GM19397 (cell line): ENCODE results near the gene TRAF3.
"Not testable (repeated sequence)": the region's sequence is repeated elsewhere in the genome, so short reads cannot be mapped to it uniquely, and the experiment has no call there.

Experiments
- ATAC-seq: cut with Tn5 transposase; IDR thresholded peaks from one replicate; pipeline ENCODE4 v1.9.1; 2021; ENCODE audit warnings: mild to moderate bottlenecking, moderate library complexity; ENCODE audit not compliant: unreplicated experiment

The TRAF3 gene

DNA sequence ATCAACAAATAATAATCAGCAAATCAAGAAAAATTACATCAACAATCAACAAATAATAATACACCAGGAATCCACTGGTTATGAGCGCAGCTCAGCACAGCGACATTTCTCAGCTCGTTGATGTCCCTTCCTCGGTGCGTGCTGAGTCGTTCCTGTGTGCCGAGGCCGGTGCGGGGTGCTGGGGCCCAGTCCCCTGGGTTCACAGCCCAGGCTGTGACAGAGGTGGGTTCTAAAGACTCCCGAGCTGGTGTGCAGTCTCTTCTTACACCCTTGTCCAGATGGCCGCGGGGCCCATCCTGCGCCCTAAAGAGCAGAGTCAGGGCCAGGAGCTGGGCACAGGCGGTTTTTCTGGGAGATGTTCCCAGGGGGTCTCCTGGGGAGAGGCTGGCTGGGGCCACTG, 26.9 kb upstream of the TRAF3 start:
- ATAC-seq: no peak

DNA sequence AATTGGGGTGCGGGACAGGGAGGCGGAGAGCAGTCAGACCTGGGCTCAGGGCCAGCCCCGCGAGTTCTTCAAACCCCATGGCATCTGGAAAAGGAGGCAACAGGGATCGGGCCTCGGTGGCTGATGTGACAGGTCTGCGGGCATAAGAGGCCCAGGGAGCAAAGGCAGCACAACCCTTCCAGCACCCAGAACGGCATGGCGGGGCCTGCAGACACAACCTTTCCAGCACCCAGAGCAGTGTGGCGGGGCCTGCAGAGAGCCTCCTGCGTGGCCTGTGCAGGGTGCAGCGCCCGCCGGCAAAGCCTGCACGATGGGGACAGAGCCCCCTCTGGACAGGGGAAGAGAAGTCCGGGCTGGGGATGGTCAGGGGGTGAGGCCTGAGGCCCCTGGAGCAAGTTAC, 26.2 kb upstream of the TRAF3 start:
- ATAC-seq: no peak

DNA sequence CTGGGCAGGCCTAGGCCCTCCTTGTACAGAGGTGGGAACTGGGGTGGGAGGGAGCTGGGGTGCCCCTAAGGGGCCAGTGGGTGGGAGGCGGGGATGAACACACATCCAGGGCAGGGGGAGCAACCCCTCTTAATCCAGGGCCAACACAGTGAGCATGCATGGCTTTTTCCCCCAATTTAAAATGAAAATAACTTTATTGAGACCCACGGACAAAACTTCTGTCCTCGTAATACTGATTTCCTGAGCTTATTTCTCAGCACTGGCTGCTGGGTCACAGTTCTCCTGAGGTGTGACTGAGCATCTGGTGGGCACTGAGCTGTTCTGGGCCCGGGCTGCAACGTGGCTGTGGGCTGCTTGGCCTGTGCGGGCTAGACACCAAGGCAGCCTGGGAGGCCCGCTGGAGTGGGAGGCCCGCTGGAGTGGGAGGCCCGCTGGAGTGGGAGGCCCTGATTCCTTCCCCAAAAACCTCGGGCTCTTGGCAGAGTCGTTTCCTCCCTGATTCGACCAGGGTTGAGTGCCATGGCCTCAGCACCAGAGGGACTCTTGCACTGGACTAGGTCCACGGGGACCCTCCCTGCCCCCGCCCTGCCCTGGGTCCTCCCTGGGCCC, 24.9 kb upstream of the TRAF3 start:
- ATAC-seq: no peak

DNA sequence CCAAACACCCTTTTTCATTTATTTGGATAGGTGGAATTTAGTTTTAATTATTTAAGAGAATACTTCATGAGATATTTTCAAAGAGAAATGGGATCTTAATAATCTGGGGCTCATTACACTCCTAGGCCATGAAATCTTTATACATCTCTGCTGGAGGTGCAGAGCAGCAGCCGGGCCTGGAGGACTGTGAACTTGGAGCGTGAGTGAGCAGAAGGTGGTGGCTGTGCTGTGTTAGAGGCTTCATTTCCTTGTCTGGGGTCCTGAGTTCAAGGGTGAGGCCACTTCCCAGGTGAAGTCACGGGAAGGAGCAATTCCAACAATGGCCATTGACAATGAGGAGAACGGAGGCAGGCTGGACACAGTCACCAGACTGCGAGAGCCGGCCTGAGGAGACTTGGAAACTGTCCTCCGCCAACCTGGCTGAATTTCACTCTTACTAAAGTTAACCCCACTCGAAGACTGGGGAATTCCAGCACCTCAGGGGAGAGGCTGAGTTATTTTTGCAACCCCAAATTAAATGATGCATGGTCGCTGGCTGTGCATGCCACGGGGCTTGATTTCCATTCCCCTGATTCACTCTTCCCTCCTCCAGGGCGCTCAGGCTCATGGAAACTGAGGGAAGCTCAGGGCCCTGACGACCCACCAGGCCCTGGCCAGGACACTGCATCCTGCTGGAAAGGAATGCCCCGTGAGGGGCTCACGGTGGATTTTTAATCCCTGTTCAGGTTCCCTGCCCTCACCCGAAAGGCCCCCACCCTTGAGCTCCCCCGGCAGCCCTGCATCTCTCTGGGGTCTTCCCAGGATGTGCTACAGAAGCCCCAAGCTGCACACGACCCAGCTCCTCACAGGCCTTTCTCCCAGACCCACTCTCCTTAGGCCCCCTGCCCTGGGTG, 22.6 kb upstream of the TRAF3 start:
- ATAC-seq: no peak

DNA sequence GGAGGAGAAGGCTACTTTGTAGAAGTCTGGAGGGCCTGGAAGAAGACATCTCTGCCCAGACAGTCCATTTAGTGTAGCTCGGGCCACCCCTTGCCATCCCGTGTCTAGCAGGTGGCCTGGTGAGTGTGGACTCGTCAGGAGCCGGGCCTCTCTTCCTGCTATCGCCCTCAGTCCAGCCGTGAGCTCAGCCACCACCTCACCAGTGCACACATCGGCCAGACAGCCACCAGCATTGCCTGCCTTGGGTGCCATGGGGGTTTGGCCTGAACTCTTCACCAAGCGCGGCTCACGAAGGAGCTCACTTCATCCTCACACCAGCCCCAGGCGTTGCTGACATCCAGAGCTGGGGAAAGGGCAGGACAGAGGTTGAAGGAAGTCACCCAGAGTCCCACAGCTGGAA, 19.6 kb upstream of the TRAF3 start:
- no peak for ATAC-seq

DNA sequence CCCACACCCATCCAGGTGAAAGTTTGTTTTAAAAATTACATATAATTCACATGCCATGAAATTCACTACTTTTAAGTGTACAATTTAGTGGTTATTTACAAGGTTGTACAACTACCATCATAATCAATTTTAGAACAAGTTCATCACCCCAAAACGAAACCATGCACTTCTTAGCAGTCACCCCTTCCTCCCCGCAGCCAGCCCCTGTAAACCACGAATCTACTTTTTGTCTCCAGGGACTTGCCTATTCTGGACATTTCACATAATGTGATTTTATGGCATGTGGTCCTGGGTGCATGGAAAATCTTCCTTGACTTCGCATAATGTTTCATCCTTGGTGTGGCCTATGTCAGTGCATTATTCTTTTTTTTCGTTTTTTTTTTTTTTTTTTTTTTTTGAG, 19.2 kb upstream of the TRAF3 start:
- ATAC-seq: no peak

DNA sequence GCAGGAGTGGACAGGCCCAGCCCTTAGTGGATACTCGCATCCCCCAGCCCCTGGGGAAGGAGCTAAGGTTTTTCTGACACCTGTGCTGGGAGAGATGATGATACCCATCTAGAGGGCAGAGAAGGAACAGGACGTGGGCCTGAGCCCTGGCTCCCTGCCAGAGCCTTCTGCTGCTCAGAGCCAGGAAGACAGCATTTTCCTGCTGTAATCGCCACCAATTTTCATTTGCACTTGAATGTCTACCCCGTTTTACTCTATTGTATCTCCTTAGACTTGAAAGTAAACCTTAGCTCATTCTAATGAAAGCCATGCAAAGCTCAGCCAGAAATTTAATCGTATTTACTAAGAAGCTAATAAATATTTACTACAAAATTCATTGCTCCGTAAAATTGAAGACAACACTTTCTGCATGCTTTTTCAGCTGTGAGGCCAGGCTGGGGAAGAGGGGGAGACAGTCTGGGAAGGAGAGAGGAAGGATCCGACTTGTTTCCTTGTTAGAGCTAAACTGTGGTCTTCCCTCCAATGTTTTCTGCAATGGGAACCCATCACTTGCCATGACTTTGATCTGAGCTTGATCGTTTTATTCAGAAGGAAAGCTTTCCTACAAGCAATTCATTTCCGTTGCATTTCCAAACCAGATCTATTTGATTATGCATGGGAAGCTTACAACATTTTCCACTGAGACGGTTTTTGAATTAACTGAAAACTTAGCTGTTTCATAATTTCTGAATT, 17.6 kb upstream of the TRAF3 start:
- ATAC-seq: no peak

DNA sequence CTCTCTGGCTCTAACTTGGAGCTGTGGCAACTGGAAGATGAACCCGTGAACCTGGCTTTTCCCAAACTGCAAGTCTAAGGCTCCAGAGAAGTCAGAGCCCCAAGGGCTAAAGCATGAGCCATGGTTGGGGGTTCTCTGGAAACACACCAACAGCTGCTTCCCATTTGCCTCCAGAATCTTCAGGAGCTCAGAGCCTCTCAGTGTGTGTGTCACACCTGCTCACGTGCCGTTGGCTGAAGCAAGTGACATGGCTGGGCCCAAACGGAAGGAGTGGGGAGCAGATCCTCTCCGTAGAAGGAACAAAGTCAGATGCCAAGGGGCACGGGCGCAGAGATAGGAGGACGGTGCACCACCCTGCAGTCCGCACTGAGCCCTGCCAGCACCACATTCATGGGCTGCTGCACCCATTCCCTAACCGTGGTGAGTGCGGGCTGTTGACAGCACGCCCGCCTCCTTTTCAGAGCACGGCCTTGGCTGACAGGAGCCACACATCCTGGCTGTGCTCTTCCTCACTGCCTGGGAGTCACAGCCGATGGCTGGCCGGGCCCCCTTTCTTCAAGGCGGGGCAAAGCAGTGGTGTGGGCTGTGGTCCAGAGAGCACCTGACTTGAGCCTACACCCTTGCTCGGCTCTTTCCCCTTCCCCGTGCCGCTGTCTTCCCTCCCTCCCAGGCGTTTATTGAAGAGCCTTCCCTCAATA, 16.6 kb upstream of the TRAF3 start:
- ATAC-seq: no peak

DNA sequence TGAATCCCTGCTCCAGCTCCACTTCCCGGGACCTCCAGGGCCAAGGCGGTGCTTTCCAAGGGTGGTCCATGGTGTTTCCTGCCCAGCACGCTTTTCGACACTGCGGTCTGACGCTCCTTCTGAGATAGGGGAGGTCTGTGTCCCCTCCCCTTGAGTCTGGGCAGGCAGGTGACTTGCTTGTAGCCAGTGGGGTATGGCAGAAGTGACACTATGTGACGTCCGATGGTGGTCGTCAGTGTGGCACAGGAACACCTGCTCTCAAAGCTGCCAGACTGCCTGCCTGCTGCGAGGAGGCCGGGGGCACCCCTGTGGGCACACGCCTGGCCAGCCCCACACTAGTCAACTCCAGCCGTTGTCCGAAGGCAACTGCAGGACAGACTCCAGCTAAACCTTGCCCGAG, 16.0 kb upstream of the TRAF3 start:
- ATAC-seq: no peak

DNA sequence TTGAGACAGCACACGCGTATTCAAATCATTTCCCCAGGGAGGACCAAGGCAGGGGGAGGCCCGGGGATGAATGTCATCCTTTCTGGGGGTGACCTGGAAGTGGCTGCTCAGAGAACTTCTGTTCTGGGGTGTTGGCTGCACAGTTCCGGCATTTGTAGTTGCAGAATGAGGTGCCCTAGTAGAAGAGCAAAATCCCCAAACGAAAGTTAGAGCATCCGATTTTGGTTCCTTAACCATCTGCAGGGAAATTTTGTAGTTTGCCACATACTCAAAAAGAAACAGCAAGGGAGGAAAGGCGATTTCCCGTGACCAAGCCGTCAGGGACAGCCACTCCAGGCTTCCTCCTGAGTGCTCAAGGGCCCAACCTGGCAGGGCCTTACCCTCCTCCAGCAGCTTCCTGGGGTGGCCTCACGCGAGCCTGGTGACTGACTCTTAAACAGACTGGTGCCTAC, 13.0 kb upstream of the TRAF3 start:
- peak; percentile 56 for ATAC-seq

DNA sequence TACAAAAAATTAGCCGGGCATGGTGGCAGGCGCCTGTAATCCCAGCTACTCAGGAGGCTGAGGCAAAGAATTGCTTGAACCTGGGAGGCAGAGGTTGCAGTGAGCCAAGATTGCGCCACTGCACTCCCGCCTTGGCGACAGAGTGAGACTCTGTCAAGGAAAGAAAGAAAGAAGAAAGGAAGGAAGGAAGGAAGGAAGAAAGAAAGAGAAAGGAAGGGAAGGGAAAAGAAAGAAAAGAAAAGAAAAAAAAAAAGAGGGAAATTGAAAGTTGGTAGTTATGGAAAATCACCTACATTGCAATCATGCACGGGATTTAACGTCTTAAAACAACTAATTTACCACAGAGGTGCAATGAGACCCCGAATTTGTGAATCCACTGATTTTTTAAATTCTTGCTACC, 11.5 kb upstream of the TRAF3 start:
- ATAC-seq: not testable (repeated sequence)

DNA sequence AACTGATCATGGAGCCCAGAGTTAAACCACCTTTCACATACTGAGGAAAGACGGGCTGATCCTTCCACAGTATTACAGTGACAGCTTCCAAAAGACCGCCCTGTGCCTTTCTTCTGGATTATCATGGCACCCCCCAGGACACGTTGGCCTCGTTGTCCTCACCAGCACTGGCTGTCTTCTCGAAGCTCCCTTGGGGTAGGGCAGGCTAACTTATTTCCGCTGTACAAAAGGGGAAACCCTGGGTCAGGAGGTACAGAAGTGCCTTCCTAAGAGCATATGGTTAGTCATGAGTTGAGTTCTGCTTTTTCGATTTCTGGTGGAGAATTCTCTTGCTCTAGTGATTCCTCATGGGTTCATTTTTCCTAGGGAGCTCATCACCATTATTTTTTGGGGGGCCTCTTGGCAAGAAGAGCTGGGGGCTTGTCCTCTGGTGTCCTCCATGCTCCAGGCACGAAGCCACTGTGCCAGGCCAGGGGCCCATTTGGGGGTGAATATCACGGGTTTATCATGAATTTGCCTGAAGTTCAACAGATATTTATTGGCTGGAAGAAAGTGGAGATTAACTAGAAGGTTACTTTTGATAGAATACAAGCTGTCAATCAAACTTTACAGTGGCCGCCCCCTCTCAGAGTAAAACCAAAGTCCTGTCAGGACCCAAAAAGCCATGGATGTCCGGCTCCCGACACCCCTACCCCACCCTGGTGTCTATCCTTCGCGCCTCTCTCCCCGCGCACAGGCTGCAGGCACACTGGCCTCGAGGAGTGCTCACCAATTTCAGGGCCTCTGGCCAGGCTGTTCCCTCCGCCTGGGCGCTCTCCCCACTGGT, 8.8 kb upstream of the TRAF3 start:
- peak; percentile 37 for ATAC-seq

DNA sequence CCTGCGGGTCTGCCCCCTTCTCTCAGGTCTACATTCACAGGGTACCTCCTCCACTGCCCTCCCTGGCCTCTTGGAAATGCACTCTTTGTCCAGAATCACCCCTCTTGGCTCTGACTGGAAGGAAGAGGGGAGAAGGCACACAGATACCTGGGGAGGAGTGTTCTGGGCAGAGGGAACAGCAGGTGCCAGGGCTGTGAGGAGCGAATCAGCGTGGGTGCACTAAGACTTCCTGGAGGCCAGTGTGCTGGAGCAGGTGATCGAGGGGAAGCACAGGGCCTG, 8.3 kb upstream of the TRAF3 start:
- ATAC-seq: no peak

DNA sequence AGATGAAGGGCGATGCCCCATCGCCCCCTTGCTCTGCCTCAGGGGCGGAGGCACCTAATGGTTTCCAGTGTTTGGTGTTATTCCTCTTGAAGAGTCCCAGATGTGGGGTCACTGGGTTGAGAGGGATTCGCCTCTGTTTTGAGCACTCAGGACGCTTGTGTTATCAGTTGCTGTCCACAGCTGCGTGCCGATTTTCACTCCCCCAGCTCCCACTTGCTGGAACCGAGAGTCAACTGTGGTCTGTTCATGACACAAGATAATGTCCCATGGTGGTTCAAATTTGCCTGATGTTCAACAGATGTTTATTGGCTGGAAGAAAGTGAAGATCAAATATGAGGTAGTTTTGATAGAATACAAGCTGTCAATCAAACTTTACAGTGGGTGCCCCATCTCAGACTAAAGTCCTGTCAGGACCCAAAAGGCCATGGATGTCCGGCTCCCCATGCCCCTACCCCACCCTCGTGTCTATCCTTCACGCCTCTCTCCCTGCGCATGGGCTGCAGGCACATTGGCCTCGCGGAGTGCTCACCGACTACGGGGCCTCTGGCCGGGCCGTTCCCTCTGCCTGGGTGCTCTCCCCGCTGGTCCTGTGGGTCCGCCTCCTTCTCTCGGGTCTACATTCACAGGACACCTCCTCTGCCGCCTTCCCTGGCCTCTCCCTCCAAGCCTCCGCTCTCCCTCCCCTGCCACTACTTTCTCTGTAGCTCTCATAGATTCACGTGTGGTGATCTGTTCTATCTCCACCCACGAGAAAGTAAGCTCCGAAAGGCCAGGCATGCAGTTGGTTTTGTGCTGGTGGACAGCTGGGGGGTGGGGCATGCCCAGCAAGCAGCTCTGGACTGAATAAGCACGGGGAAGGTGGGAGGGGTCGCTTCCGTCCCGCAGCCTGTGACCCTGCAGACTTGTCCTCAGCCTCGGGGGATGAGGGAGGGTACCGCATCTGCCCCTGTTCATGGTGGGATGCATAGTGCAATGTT, 6.8 kb upstream of the TRAF3 start:
- ATAC-seq: no peak

DNA sequence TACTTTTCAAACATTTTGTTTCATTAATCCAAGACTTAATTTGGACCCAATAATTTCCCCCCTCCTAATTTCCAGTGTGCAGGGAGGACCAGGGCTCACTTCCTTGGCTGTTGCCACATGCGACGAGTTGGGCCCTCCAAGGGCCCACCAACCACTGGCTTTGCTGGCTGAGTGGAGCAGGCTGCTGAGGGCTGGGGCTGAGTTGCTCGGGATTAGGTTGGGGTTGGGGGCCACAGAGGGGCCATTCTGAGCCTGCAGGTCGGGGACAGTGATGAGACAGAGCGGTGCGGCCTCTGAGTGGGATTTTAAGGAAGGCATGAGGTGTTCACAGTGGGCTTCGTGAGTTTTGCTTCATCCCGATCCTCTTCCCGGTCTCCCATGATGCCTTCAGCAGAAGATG, 6.1 kb upstream of the TRAF3 start:
- ATAC-seq: no peak

DNA sequence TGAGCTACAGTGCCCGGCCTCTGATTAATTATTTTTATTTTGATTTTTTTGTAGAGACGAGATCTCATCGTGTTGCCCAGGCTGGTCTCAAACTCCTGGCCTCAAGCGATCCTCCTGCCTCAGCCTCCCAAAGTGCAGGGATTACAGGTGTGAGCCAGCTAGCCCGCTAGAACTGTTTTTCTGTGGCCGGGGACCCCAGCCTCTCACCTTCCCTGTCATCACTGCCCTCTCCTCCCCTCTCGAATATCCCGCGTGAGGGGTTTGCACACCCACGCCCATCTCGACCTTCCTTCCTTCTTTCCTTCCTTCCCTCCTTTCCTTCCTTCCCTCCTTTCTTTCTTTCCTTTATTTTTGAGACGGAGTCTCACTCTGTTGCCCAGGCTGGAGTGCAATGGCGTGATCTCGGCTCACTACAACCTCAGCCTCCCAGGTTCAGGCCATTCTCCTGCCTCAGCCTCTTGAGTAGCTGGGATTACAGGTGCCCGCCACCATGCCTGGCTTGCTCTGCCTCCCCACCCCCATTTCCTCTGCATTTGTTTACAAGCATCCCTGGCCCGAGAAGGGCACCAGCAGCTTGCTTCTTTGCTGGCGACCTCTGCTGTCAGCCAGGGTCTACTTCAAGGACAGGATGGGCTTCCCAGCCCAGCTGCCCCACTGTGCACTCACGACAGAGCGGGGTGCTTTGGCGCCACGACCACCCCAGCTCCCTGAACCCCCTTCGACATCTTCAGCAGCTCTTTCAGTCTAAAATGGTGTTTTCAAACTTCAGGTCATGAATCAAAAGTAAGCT, 4.3 kb upstream of the TRAF3 start:
- ATAC-seq: no peak

DNA sequence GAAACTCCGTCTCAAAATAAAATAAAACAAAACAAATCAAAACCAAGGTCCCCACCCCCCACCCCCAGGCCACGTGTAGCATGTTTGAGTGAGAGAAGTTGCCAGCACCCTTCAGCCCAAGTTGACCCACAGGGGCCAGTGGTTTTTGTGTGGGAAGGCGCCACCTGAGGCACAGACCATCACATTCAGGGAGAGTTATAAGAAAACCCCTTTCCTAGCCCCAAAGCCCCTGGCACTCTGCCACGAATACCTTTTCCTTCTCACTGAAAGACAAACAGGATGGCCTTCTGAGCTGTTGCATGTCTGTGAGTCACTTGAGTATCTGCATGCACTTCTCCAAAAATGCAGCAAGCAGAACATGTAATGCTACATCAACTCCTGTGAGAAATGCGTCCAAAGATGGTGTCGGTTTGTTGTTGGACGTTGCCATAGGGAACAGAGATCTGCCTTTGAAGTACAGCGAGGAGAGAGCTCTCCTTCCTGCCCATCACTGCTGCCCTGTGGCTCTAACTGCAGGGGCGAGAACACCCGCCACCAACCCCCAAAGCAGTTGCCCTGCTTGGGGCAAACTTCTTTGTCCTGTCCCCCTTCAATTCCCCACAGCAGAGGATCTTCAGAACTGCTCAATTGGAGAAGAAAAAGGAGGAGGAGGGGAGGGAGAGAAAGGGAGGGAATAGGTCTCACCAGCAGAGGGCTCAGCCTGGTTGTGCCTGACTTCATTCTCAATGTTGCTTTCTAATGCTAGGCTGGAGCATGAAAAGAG, 2.7 kb upstream of the TRAF3 start:
- peak; percentile 24 for ATAC-seq
